ENCODE data around the gene RAB4B.
"Not testable (repeated sequence)": the region's sequence is repeated elsewhere in the genome, so short reads cannot be mapped to it uniquely, and the experiment has no call there.

The RAB4B gene

GRCh38 chr19:40825460-40826095, 47.5 kb downstream of the RAB4B start:
- DNase-seq, result not testable (repeated sequence)

DNA sequence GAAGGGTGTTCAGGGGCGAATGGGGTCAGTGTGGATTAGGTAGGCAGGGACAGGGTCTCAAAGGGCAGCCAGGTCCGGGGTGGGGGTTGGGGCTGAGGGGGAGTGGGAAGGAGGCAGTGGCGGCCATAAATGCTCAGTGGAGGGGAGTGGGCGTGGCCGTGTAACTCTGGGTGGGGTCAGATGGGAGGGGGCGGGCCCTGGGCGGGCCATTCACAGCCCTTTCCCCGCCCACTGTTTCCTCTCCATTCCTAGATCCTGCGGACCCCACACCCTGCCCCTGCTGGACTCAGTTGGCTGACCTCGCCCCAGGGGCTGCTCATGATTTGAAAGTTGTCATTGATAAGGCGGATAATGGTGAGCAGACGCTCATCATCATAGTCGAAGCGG, 48.3 kb downstream of the RAB4B start:
- not testable (repeated sequence) for DNase-seq

DNA sequence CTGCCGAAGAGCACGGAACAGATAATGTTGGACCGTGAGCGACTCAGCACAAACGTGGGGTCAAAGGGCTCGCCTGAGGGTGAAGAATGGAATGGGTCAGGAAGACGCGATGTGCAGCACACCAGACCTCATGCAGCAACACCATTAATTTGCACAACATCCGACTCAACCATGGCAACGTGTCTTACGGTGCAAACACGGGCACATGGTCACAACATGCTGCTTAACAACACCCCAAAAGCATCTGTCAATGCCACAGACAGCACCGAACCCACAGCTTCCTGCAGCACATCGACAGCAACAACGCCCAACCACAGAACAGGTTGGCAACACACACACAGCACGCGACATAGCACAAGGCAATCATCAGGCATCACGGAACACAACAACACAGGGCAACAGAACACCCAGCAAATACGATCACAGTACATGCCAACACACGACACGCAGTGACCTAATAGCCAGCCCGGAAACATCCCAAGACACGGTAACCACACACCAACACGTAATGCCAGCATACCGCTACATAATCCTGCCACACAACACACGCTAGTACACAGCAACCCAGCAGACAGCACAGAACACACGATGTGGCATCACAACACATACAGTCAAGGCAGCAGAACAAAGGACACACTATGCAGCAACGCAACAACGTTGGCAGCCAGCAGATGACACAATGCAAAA, 48.8 kb downstream of the RAB4B start:
- not testable (repeated sequence) for DNase-seq

GRCh38 chr19:40827386-40828247, 49.6 kb downstream of the RAB4B start:
- DNase-seq, result no peak

DNA sequence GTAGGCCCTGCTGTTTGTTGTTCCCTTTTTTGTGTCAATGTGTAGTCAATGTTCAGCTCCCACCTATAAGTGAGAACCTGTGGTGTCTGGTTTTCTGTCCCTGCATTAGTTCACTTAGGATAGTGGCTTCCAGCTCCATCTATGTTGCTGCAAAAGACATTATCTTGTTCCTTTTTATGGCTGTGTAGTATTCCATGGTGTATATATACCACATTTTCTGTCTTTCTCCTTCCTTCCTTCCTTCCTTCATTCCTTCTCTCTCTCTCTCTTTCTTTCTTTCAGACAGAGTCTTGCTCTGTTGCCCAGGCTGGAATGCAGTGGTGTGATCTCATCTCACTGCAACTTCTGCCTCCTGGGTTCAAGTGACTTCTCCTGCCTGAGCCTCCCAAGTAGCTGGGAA, 51.2 kb downstream of the RAB4B start:
- DNase-seq, result no peak

DNA sequence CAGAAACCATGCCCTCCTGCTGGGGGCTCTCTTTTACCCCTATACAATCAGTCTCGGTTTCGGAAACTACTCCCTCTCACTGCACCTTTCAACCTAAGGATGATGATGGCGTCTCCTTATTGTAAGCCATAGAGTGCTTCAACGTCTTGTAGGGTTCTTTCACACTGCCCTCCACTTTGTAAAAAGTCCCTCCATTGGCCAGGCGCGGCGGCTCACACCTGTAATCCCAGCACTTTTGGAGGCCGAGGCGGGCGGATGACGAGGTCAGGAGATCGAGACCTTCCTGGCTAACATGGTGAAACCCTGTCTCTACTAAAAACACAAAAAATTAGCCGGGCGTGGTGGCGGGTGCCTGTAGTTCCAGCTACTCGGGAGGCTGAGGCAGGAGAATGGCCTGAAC, 52.7 kb downstream of the RAB4B start:
- not testable (repeated sequence) for DNase-seq

GRCh38 chr19:40831502-40832430, 53.7 kb downstream of the RAB4B start:
- DNase-seq, result peak; percentile 96

DNA sequence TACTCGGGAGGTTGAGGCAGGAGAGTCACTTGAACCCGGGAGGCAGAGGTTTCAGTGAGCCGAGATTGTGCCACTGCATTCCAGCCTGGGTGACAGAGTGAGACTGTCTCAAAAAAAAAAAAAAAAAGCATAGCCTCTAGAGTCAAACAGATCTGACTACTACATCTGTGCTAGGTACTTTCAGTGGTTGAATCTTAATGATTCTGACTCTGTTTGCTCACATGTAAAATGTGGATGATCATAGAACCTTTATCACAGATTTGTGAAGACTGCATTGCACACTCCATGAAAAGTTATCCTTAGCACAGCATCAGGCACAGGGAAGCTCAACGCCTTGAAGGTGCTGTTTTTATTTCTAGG, 54.4 kb downstream of the RAB4B start:
- not testable (repeated sequence) for DNase-seq

GRCh38 chr19:40833728-40834533, 55.9 kb downstream of the RAB4B start:
- not testable (repeated sequence) for DNase-seq

GRCh38 chr19:40836754-40837429, 58.8 kb downstream of the RAB4B start:
- no peak for DNase-seq

DNA sequence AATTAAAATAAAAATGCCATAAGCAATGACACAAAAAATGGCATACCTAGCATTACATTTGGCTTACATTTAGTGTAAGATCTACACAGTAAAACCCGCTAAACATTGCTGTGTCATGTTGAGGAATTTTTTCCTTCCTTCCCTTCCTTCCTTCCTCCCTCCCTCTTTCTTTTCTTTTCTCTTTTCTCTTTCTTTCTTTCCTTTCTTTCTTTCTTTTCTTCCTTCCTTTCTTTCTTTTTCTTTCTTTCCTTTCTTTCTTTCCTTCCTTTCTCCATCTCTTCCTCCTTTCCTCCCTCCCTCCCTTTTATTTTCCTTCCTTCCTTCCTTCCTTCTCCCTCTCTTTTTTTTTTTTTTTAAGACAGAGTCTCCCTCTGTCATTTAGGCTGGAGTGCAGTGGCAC, 60.4 kb downstream of the RAB4B start:
- DNase-seq, result not testable (repeated sequence)

- not testable (repeated sequence) for DNase-seq
Observed at GRCh38 chr19:40842012-40842411, 64.0 kb downstream of the RAB4B start.

DNA sequence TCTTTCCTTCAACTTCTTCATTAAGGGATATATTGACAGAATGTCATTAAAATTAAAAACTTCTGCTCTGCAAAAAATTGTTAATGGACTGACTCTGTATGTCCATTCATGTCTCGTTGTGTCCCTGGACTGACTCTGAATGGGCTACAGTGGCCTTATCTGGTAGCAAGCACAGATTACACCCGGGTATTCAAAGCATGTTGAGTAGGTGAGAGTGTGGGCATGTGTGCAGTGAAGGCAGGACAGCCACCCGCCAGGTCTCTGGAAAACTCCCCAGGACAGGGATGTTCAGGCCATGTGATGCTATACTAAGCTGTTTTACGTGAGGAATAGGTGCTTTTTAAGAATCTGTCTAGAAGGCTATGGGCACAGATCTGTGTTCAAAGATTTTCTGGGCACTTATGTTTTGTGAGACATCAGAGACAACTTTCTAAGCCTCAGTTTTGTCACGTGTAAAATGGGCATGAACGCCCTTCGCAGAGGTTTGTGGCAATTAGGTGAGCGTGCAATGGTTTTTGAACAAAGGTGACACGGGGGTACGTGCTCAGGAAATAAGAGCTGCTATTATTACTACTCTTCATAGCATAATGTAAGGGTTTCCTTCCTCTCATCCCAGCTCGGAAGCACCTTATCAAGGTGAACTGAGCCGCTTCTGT, 65.1 kb downstream of the RAB4B start:
- not testable (repeated sequence) for DNase-seq

DNA sequence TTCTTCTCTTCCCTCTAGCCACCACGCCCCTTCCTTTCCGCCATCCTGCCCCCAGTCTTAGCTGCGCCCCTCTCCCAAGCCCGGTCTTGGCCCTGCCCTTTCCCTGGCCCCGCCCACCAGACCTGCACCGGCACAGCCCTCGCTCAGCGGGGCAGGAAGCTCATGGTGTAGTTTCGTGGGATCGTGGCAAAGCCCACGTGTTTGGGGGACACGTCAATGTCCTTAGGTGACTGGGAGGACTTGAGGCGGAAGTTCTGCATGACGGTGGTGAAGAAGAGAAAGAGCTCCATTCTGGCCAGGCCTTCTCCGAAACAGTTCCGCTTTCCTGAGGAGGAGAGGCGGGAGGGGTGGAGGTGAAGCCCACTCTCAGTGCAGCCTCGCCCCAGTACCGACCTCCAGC, 65.6 kb downstream of the RAB4B start:
- DNase-seq, result not testable (repeated sequence)
